Measurements from ENCODE around the gene FGF5. TPM values are rescaled to one million over a fixed set of nuclear protein-coding genes. Genes with fewer than 3 reads are reported as not detected.
"Not testable (repeated sequence)": the region's sequence is repeated elsewhere in the genome, so short reads cannot be mapped to it uniquely, and the experiment has no call there.

The FGF5 gene
- total RNA-seq, 1 experiment from 2014 or later = not detected

DNA sequence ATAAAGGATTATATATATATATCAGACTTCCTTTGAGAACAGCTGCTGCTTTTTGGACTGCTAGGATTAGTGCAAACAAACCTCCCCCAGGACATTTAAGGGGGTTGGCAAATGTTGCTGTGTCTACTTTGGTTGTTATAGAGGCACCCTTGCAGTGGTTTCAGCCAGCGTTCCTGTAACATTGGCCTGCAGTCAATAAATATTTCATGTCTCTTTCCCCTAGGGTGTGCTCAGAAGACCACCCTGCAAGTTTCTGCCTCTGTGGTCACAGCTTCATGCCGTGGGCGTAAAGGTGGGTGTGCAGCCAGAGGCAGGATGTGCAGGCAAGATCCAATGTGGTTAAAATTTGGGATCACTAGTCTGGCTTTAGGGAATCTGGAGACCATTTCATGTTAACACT lies 28.9 kb downstream of the FGF5 start:
- H3K4me3 ChIP-seq (ENCODE audit: insufficient read depth, low read depth, low read length) = no peak overlapping the region
- DNase-seq = no peak
- H3K27me3 ChIP-seq (ENCODE audit: control insufficient read depth, insufficient read depth, low read length) = no peaks in the 10 kb centered on the region
- no peaks in the 10 kb centered on the region for H3K36me3 ChIP-seq (replicated peaks; ENCODE audit: control insufficient read depth, insufficient read depth, low read length)

DNA sequence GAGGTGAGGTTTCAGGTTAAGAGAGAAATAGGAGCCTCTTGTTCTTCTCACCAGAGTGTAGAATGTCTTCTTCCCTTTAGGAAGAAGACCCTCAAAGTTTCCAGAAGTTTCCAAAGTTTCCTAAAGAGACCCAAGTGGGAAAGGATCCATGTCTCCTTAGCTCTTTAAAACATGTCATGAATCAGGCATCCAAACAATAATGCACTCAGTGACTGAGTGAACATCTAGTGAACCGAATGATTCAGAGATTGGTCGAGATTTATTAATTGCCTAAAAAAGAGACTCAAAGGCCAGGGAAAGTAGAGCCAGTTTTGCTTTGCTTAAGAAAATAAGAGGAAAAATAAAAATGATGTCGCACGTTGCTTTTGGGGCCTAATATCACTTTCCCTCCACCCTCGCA lies 29.4 kb downstream of the FGF5 start:
- H3K36me3 ChIP-seq (replicated peaks; ENCODE audit: control insufficient read depth, insufficient read depth, low read length) = no peaks in the 10 kb centered on the region
- no peak overlapping the region for H3K4me3 ChIP-seq (ENCODE audit: insufficient read depth, low read depth, low read length)
- no peaks in the 10 kb centered on the region for H3K27me3 ChIP-seq (ENCODE audit: control insufficient read depth, insufficient read depth, low read length)
- DNase-seq = no peak

DNA sequence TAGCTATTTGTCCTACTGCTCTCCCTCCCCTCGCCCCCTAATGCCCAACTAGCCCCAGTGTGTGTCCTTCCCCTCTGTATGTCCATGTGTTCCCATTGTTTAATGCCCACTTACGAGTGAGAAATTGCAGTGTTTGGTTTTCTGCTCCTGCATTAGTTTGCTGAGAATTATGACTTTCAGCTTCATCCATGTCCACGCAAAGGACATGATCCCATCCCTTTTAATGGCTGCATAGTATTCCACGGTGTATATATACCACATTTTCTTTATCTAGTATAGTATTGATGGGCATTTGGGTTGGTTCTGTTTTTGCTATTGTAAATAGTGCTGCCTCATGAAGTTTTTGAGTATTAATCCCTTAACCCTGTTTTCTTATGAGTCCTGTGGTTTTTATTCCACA lies 35.4 kb downstream of the FGF5 start:
- DNase-seq = no peak
- H3K27me3 ChIP-seq (ENCODE audit: control insufficient read depth, insufficient read depth, low read length) = no peaks in the 10 kb centered on the region
- H3K36me3 ChIP-seq (replicated peaks; ENCODE audit: control insufficient read depth, insufficient read depth, low read length) = no peaks in the 10 kb centered on the region
- H3K4me3 ChIP-seq (ENCODE audit: insufficient read depth, low read depth, low read length) = no peak overlapping the region

DNA sequence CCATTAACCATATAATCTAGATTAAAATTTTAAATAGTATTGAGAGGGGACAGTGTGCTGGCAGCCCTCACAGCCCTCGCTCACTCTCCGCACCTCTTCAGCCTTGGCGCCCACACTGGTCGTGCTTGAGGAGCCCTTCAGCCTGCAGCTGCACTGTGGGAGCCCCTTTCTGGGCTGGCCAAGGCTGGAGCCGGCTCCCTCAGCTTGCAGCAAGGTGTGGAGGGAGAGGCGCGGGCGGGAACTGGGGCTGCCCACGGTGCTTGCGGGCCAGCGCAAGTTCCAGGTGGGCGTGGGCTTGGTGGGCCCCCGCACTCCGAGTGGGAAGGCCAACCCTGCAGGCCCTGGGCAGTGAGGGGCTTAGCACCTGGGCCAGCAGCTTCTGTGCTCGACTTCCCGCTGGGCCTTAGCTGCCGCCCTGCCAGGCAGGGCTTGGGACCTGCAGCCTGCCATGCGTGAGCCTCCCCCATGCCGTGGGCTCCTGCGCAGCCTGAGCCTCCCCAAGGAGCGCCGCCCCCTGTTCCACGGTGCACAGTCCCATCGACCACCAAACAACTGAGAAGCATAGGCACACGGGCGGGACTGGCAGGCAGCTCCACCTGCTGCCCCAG lies 36.3 kb downstream of the FGF5 start:
- no peaks in the 10 kb centered on the region for H3K36me3 ChIP-seq (replicated peaks; ENCODE audit: control insufficient read depth, insufficient read depth, low read length)
- no peak overlapping the region for H3K4me3 ChIP-seq (ENCODE audit: insufficient read depth, low read depth, low read length)
- no peak for DNase-seq

DNA sequence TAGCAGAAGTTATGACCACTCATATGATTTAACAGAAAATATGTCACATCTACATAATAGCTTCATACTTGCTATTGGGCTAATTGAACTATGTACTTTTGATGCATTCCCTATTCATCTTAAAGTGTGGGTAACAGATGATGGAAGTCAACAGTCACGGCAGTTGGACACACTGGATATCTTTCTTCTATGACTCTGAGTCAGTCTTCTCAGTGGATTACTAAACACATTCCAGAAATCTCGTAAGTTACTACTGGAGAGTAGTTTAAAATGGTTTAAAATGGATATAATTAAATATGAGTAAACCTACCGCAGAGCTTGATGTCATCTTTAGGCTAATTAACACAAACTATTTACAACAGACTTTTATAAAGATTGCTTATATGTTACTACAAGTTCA lies 39.0 kb downstream of the FGF5 start:
- no peaks in the 10 kb centered on the region for H3K27me3 ChIP-seq (ENCODE audit: control insufficient read depth, insufficient read depth, low read length)
- no peak overlapping the region for H3K4me3 ChIP-seq (ENCODE audit: insufficient read depth, low read depth, low read length)
- no peak for DNase-seq
- no peaks in the 10 kb centered on the region for H3K36me3 ChIP-seq (replicated peaks; ENCODE audit: control insufficient read depth, insufficient read depth, low read length)

More for the DNA sequence above, 36.3 kb downstream of the FGF5 start:
- H3K27me3 ChIP-seq (ENCODE audit: control insufficient read depth, insufficient read depth, low read length) = no peaks in the 10 kb centered on the region

DNA sequence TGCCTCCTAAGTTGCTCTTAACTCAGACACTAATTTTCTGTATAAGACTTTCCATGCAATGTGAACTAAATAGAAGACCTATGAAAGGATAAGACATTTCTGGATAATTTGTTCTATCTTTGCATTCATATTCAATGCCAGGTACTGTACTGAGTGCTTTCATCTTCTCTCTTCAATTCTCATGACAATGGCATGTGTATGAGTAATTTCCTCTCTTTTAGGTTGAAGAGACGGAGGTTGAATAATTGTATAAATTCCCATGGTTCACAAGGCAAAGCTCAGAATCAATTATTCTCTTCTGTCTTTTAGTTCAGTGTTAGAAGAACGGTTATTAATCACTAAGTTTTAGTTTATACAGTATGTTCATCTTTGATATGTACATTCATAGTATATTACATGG lies 39.8 kb downstream of the FGF5 start:
- no peak for DNase-seq
- Histone ChIP-seq H3K27me3 (ENCODE audit: control insufficient read depth, insufficient read depth, low read length) (no peaks in the 10 kb centered on the region), H3K36me3 (replicated peaks; ENCODE audit: control insufficient read depth, insufficient read depth, low read length) (no peaks in the 10 kb centered on the region), H3K4me3 (ENCODE audit: insufficient read depth, low read depth, low read length) (no peak overlapping the region)

DNA sequence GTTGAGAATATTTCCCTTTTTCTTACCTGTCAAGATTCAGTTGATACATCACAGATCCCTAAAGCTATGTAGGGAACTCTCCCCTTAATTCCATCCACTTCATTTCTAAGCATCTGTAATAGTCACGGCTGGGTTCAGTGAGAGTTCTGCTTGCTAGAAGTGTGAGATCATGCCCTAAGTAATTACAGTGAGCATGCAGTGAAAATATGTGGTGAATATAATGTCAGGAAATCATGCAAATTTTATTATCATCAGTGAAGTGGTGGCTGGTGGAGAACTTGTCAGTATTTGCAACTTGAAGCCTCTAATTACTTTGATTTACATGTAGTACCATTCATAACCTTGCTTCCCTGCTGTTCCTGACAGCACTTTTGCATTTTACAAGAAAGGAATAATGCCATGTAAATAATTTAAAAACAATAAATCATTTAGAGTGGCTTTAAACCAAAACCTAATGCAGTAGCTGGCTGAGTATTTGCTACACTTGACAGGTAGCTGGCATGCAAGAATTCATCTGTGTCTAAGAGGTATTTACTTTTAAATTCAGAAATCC lies 40.8 kb downstream of the FGF5 start:
- H3K27me3 ChIP-seq (ENCODE audit: control insufficient read depth, insufficient read depth, low read length) = no peaks in the 10 kb centered on the region
- no peak overlapping the region for H3K4me3 ChIP-seq (ENCODE audit: insufficient read depth, low read depth, low read length)
- H3K36me3 ChIP-seq (replicated peaks; ENCODE audit: control insufficient read depth, insufficient read depth, low read length) = no peaks in the 10 kb centered on the region
- DNase-seq = no peak

DNA sequence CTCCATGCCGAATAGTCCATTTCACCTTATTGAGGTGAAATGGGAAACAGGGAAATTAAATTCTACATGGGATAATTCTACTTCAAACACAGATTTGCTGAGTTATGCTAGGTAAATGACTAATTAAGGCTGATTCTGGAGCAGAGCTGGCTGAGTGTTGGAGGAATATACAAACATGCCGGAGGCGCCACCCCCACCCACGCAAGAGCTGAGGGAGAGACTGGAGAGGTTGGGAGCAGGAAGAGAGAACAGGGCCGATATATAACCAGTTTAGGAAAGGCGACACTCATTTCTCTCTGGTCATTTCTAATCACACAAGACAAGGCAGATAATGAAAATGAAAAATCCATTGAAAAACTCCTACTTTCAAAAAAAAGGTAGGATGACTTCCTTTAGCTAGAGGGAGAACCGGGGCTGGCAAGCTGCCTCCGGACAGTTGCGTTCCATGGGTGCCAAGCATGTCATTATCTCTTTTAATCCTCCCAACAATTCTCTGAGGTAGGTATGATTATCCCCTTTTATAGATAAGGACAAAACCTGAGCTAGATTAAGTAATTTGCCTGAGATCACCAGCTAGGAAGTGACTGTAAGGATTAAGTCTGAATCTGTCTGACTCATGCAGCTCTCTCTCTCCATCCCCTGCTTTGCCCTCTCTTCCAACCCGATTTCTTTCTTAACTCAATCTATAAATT lies 41.5 kb downstream of the FGF5 start:
- H3K36me3 ChIP-seq (replicated peaks; ENCODE audit: control insufficient read depth, insufficient read depth, low read length) = no peaks in the 10 kb centered on the region
- DNase-seq = no peak
- H3K27me3 ChIP-seq (ENCODE audit: control insufficient read depth, insufficient read depth, low read length) = no peaks in the 10 kb centered on the region
- H3K4me3 ChIP-seq (ENCODE audit: insufficient read depth, low read depth, low read length) = no peak overlapping the region

DNA sequence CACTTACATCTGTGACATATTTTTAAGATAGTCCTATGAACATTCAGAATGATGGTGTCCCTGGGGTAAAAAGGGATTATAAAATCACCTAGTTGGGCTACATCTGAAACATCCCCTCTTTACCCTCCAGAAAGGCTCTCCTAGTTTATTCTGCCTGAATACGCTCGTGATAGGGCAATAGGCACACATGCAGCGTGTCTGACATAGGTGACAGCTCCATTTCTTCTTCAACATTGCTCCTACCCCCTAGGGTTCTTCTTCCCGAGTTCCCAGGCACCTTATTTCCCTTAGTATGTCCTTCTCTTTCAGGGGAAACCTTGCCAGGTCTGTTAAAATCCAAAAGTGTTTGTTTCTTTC lies 42.0 kb downstream of the FGF5 start:
- no peak for DNase-seq
- no peaks in the 10 kb centered on the region for H3K36me3 ChIP-seq (replicated peaks; ENCODE audit: control insufficient read depth, insufficient read depth, low read length)
- H3K4me3 ChIP-seq (ENCODE audit: insufficient read depth, low read depth, low read length) = no peak overlapping the region
- H3K27me3 ChIP-seq (ENCODE audit: control insufficient read depth, insufficient read depth, low read length) = no peaks in the 10 kb centered on the region

DNA sequence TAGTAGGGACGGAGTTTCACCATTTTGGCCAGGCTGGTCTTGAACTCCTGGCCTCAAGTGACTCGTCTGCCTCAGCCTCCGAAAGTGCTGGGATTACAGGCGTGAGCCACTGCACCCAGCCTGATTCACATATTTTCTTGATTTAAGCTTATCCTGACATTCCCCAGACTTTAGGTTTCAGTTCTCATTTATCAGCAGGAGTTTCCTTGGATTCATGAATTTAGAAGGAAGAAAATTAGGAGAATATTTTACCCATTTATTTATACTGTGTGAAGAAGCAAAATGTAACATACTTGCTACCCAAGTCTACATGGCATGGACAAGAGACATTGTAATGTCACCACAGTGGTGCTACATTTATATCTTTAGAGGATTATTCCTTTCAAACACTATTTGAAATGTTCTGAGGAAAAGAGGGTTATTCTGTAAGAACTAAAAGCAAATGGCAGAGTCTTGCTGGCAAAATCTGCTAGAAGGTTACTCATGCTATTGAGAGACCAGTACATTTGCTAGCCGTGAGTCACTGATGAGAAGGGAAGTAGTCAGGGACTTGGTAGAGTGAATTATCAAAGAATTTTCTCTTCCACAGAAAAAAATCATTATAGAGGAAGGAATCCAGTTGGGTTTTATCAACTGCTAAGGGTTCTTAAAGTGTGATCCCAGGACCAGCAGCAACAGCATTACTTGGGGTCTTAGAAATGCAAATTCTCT lies 43.0 kb downstream of the FGF5 start:
- no peak overlapping the region for H3K4me3 ChIP-seq (ENCODE audit: insufficient read depth, low read depth, low read length)
- no peaks in the 10 kb centered on the region for H3K27me3 ChIP-seq (ENCODE audit: control insufficient read depth, insufficient read depth, low read length)
- DNase-seq = no peak
- H3K36me3 ChIP-seq (replicated peaks; ENCODE audit: control insufficient read depth, insufficient read depth, low read length) = no peaks in the 10 kb centered on the region

DNA sequence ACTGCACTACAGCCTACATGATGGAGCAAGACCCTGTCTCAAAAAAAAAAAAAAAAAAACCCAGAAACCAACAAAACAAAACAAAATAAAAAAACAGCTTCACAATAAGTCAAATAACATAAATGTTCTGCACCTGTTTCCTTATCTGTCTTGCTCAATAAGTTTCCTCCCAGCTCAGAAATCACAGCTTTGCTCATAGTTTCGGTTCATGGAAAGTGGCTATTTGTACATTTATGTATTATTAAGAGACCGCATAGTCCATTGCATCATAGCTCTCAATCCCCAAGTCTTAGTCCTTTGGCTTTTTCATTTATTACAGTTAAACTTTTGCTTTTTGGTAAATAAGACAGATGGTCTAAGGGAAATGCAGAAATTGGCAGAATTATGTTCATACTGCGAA lies 44.7 kb downstream of the FGF5 start:
- no peaks in the 10 kb centered on the region for H3K27me3 ChIP-seq (ENCODE audit: control insufficient read depth, insufficient read depth, low read length)
- no peaks in the 10 kb centered on the region for H3K36me3 ChIP-seq (replicated peaks; ENCODE audit: control insufficient read depth, insufficient read depth, low read length)
- DNase-seq = no peak
- no peak overlapping the region for H3K4me3 ChIP-seq (ENCODE audit: insufficient read depth, low read depth, low read length)

DNA sequence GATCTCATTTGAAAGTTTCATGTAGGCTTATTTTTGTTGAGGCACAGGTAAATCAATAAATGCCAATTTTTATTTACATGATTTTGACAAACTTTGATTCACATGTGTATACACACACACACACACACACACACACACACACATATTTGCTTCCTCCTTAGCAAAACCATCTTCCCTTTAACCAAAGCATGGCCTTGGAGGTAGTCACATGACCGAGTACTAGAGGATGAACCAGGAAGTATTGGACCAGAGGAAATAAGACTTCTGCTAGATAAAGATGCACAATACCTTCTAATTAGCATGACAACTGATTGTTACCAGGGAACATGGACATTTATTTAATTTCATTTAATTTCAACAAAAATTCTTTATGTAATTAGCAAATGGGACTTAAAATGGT lies 45.7 kb downstream of the FGF5 start:
- Histone ChIP-seq H3K4me3 (ENCODE audit: insufficient read depth, low read depth, low read length) (no peak overlapping the region), H3K36me3 (replicated peaks; ENCODE audit: control insufficient read depth, insufficient read depth, low read length) (no peaks in the 10 kb centered on the region), H3K27me3 (ENCODE audit: control insufficient read depth, insufficient read depth, low read length) (no peaks in the 10 kb centered on the region)
- no peak for DNase-seq

DNA sequence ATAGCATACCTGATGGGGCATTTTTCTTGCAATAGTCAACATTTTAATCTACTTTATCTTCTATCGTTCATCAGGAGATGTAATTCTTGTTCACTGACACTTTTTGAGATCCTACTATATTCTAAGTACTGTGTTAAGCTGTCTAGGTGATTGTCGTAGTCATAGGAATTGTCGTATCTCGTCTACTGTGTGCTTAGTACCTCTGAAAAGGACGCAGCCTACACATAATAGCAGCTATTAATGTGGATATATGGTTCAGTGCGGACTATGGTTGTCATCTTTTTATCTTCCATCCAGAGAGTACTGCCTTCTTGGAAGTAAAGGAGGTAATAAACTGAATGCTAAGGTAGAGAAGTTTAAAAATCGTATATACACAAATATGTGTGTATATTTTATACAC lies 47.2 kb downstream of the FGF5 start:
- no peak for DNase-seq
- Histone ChIP-seq H3K4me3 (ENCODE audit: insufficient read depth, low read depth, low read length) (no peak overlapping the region), H3K27me3 (ENCODE audit: control insufficient read depth, insufficient read depth, low read length) (no peaks in the 10 kb centered on the region), H3K36me3 (replicated peaks; ENCODE audit: control insufficient read depth, insufficient read depth, low read length) (no peaks in the 10 kb centered on the region)

DNA sequence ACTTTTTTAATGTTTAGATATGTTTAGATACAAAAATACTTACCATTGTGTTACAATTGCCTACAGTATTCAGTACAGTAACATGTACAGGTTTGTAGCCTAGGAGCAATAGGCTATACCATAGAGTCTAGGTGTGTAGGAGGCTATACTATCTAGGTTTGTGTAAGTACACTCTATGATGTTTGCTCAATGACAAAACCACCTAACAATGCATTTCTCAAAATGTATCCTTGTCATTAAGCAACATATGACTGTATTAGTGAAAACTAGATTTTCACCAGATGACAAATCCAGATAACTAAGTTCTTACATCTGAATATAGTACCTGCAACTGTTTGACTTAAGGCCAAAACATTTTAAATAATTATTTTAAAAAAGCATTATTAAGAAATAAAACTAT lies 49.4 kb downstream of the FGF5 start:
- H3K4me3 ChIP-seq (ENCODE audit: insufficient read depth, low read depth, low read length); DNase-seq; H3K27me3 ChIP-seq (ENCODE audit: control insufficient read depth, insufficient read depth, low read length); H3K36me3 ChIP-seq (replicated peaks; ENCODE audit: control insufficient read depth, insufficient read depth, low read length): not testable (repeated sequence)

DNA sequence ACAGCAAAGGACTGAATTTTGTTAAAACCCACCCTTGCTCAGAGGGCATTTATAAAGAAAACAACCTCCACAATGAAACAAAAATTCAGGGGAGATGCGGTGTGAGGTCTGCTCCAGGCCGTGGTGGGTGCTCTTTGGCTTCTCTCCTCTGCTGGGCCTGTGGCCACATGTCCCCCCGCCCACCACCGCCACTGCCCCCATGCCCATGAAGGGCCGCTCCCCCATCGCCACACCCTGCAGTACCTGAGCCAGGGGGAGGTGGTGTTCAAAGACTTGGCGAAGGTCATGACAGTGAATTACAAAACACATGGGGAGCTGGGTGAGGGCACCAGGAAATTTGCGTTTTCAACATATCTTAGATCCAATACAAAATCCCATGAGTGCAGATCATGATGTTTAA lies 54.9 kb downstream of the FGF5 start:
- DNase-seq = no peak
- Histone ChIP-seq H3K36me3 (replicated peaks; ENCODE audit: control insufficient read depth, insufficient read depth, low read length) (no peaks in the 10 kb centered on the region), H3K4me3 (ENCODE audit: insufficient read depth, low read depth, low read length) (no peak overlapping the region), H3K27me3 (ENCODE audit: control insufficient read depth, insufficient read depth, low read length) (no peaks in the 10 kb centered on the region)
